ENCODE results near the gene NEO1. TPM values are rescaled to one million over a fixed set of nuclear protein-coding genes. Genes with fewer than 3 reads are reported as not detected.

The NEO1 gene
- polyA plus RNA-seq, 1 of the 3 experiments (the other 2 are of a cell fraction), result 13.1 TPM

DNA sequence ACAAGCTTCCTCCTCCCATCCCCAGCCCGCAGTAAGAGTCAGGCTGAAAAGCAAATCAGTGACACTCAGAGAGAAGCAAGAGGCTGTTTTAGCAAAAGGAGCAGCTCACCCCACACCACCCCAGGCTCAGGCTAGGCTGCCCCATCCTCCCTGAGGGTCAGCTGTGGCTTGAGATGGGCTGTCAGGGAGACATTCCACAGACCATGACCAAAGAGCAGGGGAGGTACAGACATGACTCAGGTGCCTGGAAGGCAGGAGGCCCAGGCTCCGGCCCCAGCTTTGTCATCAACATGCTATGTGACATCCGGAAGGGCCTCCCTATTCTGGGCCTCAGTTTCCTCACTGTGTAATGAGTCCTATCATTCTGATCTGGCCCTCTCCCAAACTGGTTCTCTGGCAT lies 291.8 kb downstream of the NEO1 start:
- H2AFZ ChIP-seq (ENCODE audit: low read depth), result no peak overlapping the region
- no peak for DNase-seq
- H3K36me3 ChIP-seq (replicated peaks in 1 of 2; ENCODE audit: control insufficient read depth in 1 of 2, insufficient read depth in 2 of 2, low read length in 1 of 2), result no peaks in the 10 kb centered on the region
- H3K9me3 ChIP-seq, result no peaks in the 10 kb centered on the region
- WGBS (ENCODE audit: low lambda C conversion rate), result 12% methylated on average over 3 of the region's 3 CpGs
- H3K4me2 ChIP-seq, result no peak overlapping the region
- H3K4me1 ChIP-seq (ENCODE audit: control insufficient read depth in 1 of 2, insufficient read depth in 2 of 2, low read depth in 1 of 2, low read length in 1 of 2), result peaks cover 0 to 3% of the 10 kb centered on the region in 2 experiments; a peak in 1 of 4 replicates
- no peak for TF ChIP-seq RFX5 (IDR thresholded peaks at IDR 0.05; ENCODE audit: low read length)
- no peak for TF ChIP-seq EZH2phosphoT487 (IDR thresholded peaks at IDR 0.05; ENCODE audit: borderline replicate concordance, low read depth)
- no peak for TF ChIP-seq CTCF (IDR thresholded peaks at IDR 0.05)
- TF ChIP-seq EP300 (IDR thresholded peaks at IDR 0.05; ENCODE audit: borderline replicate concordance in 1 of 2, low read depth in 1 of 2, low read length in 1 of 2), result no peak
- TF ChIP-seq GABPA (IDR thresholded peaks at IDR 0.05; ENCODE audit: low read depth), result no peak
- TF ChIP-seq TCF12 (IDR thresholded peaks at IDR 0.05), result no peak
- TF ChIP-seq, protein P1, sequence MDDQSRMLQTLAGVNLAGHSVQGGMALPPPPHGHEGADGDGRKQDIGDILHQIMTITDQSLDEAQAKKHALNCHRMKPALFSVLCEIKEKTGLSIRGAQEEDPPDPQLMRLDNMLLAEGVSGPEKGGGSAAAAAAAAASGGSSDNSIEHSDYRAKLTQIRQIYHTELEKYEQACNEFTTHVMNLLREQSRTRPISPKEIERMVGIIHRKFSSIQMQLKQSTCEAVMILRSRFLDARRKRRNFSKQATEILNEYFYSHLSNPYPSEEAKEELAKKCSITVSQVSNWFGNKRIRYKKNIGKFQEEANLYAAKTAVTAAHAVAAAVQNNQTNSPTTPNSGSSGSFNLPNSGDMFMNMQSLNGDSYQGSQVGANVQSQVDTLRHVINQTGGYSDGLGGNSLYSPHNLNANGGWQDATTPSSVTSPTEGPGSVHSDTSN (IDR thresholded peaks at IDR 0.05), result no peak
- no peak for TF ChIP-seq NFIC (IDR thresholded peaks at IDR 0.05; ENCODE audit: borderline replicate concordance)
- TF ChIP-seq RCOR1 (IDR thresholded peaks at IDR 0.05; ENCODE audit: low read length), result no peak
- no peak for TF ChIP-seq FOXJ3 (CRISPR knock-in tag; IDR thresholded peaks at IDR 0.05)
- TF ChIP-seq TEAD4 (IDR thresholded peaks at IDR 0.05; ENCODE audit: borderline replicate concordance, insufficient read depth), result no peak
- TF ChIP-seq GATA2 (CRISPR knock-in tag; IDR thresholded peaks at IDR 0.05), result no peak
- TF ChIP-seq, protein P2, sequence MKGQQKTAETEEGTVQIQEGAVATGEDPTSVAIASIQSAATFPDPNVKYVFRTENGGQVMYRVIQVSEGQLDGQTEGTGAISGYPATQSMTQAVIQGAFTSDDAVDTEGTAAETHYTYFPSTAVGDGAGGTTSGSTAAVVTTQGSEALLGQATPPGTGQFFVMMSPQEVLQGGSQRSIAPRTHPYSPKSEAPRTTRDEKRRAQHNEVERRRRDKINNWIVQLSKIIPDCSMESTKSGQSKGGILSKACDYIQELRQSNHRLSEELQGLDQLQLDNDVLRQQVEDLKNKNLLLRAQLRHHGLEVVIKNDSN (IDR thresholded peaks at IDR 0.05; ENCODE audit: borderline replicate concordance, low read depth), result no peak
- no peak for TF ChIP-seq CHD2 (IDR thresholded peaks at IDR 0.05; ENCODE audit: low read length, partially characterized antibody)
- TF ChIP-seq SIN3A (IDR thresholded peaks at IDR 0.05; ENCODE audit: borderline replicate concordance, low read depth, low read length), result no peak
- no peak for TF ChIP-seq YY1 (IDR thresholded peaks at IDR 0.05; ENCODE audit: low read depth)
- no peak for TF ChIP-seq ELF1 (IDR thresholded peaks at IDR 0.05)
- H3K9ac ChIP-seq, result no peak overlapping the region
- ChIA-PET CTCF (no interaction called here), POLR2A (no interaction called here)
- no peaks in the 10 kb centered on the region for H3K9me2 ChIP-seq
- H3F3A ChIP-seq (replicated peaks; ENCODE audit: insufficient read depth), result no peaks in the 10 kb centered on the region
- no peak overlapping the region for H3K27ac ChIP-seq (ENCODE audit: low read depth in 2 of 2, low read length in 1 of 2)
- H3K79me2 ChIP-seq (ENCODE audit: insufficient read depth), result no peaks in the 10 kb centered on the region
- no peak overlapping the region for H3K4me3 ChIP-seq (ENCODE audit: low read depth in 2 of 2, low read length in 1 of 2)
- no peaks in the 10 kb centered on the region for H3K27me3 ChIP-seq (ENCODE audit: insufficient read depth)
- H4K20me1 ChIP-seq (ENCODE audit: insufficient read depth), result no peaks in the 10 kb centered on the region
